HepG2 (cell line): ENCODE measurements around the gene RPS25. TPM values are rescaled to one million over a fixed set of nuclear protein-coding genes. Genes with fewer than 3 reads are reported as not detected.

ENCODE experiments used
- AGO2 ChIP-seq: fragments of 200-400 bp; formaldehyde crosslinking; optimal IDR thresholded peaks from 2 replicates; pipeline ENCODE3; 2017; ENCODE audit warnings: mild to moderate bottlenecking, low read depth, low read length, moderate library complexity
- FOXJ3 ChIP-seq: sonication (generic); formaldehyde crosslinking; IDR thresholded peaks from 2 replicates; pipeline ENCODE4 v1.4.0; 2020; ENCODE audit warnings: missing genetic modification reagents, mild to moderate bottlenecking, borderline replicate concordance
- GLI4 ChIP-seq: sonication (generic); formaldehyde crosslinking; IDR thresholded peaks from 2 replicates; pipeline ENCODE4 v1.5.1; 2020; ENCODE audit warnings: missing genetic modification reagents, mild to moderate bottlenecking, moderate library complexity, borderline replicate concordance
- GZF1 ChIP-seq: sonication (generic); formaldehyde crosslinking; IDR thresholded peaks from 2 replicates; pipeline ENCODE4 v1.5.1; 2020; ENCODE audit warnings: mild to moderate bottlenecking, missing genetic modification reagents
- HOXA7 ChIP-seq: sonication (generic); formaldehyde crosslinking; IDR thresholded peaks from 2 replicates; pipeline ENCODE4 v1.8.1; 2022; ENCODE audit warnings: mild to moderate bottlenecking, missing genetic modification reagents, moderate library complexity
- MEF2D ChIP-seq: sonication (generic); formaldehyde crosslinking; IDR thresholded peaks from 2 replicates; pipeline ENCODE4 v1.5.1; 2020; ENCODE audit warnings: mild to moderate bottlenecking, missing genetic modification reagents
- PRDM10 ChIP-seq: sonication (generic); formaldehyde crosslinking; IDR thresholded peaks from 2 replicates; pipeline ENCODE4 v1.4.0; 2020; ENCODE audit warnings: low read depth, missing genetic modification reagents
- XBP1 ChIP-seq: sonication (generic); formaldehyde crosslinking; IDR thresholded peaks from 2 replicates; pipeline ENCODE4 v1.5.0; 2020; ENCODE audit warnings: missing genetic modification reagents
- ZNF552 ChIP-seq: sonication (generic); formaldehyde crosslinking; IDR thresholded peaks from 2 replicates; pipeline ENCODE4 v1.9.0; 2022; ENCODE audit warnings: missing genetic modification reagents, mild to moderate bottlenecking, borderline replicate concordance
- ZNF781 ChIP-seq: sonication (generic); formaldehyde crosslinking; IDR thresholded peaks from 2 replicates; pipeline ENCODE4 v1.5.1; 2020; ENCODE audit warnings: borderline replicate concordance, mild to moderate bottlenecking, missing genetic modification reagents; ENCODE audit errors: not compliant biosample characterization
- polyA plus RNA-seq, 8 experiments: library from polyadenylated mRNA; depleted of rRNA in 3 of 8; stranded (reverse) in 7 of 8; unstranded in 1 of 8; fragments of >200 nt; fragmentation: Illumina TruSeq in 4 of 8; extraction: Trizol in 4 of 8; gene quantifications; 2 replicates each; pipeline versions ENCODE4 v1.2.1 to v1.2.3, GENCODE V29; 2011 to 2016; ENCODE audit warnings: low read depth in 4 of 8, missing spikeins in 1 of 8, mixed read lengths in 1 of 8; ENCODE audit not compliant: insufficient read depth in 1 of 8
- total RNA-seq, 5 experiments: library from RNA; depleted of rRNA; stranded (reverse); fragments of >200 nt; fragmentation: Illumina TruSeq; extraction: Trizol; gene quantifications; 2 replicates each; pipeline ENCODE4 v1.2.3, GENCODE V29; 2016; ENCODE audit warnings: low read depth in 1 of 5
- TF ChIP-seq, protein P1 (sequence below): sonication (generic); formaldehyde crosslinking; IDR thresholded peaks from 2 replicates; pipeline ENCODE4 v1.5.0; 2020; ENCODE audit warnings: mild to moderate bottlenecking, missing genetic modification reagents, borderline replicate concordance
- TF ChIP-seq, protein P2 (sequence below): sonication (generic); formaldehyde crosslinking; IDR thresholded peaks from 2 replicates; pipeline ENCODE4 v1.5.1; 2020; ENCODE audit warnings: mild to moderate bottlenecking, missing genetic modification reagents

RPS25 gene
- total and polyA plus RNA-seq, 2 of the 13 experiments (the other 11 are each of a cell fraction or from before 2014, with no cell fraction given) = 839 to 1,415 TPM

DNA sequence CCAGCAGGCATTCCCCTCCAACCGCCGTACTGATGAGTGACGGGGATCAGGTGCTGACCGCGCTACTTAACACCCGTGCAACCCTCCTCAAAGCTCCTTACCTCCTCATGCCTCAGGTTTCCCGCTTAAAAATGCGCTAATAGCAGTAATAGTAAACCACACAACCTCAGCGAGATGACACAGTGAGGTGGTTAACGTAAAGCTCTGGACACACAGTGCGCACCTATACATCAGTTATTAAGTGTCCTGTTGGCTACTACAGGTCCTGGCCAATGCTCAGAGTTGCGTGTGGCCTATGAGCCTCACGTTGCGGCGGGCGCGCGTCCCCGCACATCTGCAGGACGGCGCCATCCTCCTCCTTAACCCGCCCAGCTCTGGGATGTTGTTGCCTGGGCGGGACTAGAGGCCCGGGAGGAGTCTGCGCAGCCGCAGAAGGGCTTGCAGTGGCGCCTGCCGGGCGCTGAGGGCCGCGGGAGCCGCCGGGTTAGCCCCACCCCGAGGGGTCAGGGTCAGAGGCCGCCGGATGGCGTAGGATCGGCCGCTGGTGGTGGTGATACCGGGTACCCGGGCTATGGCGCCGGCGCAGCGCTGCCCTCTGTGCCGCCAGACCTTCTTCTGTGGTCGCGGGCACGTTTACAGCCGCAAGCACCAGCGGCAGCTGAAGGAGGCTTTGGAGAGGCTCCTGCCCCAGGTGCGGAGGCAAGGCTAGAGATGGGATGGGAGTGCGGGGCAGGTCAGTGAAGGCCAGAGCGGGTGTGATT is 20.3 kb downstream of the RPS25 start, which contains the start of gene CENATAC (continued):
- TF ChIP-seq, protein P1, sequence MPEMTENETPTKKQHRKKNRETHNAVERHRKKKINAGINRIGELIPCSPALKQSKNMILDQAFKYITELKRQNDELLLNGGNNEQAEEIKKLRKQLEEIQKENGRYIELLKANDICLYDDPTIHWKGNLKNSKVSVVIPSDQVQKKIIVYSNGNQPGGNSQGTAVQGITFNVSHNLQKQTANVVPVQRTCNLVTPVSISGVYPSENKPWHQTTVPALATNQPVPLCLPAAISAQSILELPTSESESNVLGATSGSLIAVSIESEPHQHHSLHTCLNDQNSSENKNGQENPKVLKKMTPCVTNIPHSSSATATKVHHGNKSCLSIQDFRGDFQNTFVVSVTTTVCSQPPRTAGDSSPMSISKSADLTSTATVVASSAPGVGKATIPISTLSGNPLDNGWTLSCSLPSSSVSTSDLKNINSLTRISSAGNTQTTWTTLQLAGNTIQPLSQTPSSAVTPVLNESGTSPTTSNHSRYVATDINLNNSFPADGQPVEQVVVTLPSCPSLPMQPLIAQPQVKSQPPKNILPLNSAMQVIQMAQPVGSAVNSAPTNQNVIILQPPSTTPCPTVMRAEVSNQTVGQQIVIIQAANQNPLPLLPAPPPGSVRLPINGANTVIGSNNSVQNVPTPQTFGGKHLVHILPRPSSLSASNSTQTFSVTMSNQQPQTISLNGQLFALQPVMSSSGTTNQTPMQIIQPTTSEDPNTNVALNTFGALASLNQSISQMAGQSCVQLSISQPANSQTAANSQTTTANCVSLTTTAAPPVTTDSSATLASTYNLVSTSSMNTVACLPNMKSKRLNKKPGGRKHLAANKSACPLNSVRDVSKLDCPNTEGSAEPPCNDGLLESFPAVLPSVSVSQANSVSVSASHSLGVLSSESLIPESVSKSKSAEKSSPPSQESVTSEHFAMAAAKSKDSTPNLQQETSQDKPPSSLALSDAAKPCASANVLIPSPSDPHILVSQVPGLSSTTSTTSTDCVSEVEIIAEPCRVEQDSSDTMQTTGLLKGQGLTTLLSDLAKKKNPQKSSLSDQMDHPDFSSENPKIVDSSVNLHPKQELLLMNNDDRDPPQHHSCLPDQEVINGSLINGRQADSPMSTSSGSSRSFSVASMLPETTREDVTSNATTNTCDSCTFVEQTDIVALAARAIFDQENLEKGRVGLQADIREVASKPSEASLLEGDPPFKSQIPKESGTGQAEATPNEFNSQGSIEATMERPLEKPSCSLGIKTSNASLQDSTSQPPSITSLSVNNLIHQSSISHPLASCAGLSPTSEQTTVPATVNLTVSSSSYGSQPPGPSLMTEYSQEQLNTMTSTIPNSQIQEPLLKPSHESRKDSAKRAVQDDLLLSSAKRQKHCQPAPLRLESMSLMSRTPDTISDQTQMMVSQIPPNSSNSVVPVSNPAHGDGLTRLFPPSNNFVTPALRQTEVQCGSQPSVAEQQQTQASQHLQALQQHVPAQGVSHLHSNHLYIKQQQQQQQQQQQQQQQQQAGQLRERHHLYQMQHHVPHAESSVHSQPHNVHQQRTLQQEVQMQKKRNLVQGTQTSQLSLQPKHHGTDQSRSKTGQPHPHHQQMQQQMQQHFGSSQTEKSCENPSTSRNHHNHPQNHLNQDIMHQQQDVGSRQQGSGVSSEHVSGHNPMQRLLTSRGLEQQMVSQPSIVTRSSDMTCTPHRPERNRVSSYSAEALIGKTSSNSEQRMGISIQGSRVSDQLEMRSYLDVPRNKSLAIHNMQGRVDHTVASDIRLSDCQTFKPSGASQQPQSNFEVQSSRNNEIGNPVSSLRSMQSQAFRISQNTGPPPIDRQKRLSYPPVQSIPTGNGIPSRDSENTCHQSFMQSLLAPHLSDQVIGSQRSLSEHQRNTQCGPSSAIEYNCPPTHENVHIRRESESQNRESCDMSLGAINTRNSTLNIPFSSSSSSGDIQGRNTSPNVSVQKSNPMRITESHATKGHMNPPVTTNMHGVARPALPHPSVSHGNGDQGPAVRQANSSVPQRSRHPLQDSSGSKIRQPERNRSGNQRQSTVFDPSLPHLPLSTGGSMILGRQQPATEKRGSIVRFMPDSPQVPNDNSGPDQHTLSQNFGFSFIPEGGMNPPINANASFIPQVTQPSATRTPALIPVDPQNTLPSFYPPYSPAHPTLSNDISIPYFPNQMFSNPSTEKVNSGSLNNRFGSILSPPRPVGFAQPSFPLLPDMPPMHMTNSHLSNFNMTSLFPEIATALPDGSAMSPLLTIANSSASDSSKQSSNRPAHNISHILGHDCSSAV = no peak
- no peak for TF ChIP-seq XBP1
- TF ChIP-seq, protein P2, sequence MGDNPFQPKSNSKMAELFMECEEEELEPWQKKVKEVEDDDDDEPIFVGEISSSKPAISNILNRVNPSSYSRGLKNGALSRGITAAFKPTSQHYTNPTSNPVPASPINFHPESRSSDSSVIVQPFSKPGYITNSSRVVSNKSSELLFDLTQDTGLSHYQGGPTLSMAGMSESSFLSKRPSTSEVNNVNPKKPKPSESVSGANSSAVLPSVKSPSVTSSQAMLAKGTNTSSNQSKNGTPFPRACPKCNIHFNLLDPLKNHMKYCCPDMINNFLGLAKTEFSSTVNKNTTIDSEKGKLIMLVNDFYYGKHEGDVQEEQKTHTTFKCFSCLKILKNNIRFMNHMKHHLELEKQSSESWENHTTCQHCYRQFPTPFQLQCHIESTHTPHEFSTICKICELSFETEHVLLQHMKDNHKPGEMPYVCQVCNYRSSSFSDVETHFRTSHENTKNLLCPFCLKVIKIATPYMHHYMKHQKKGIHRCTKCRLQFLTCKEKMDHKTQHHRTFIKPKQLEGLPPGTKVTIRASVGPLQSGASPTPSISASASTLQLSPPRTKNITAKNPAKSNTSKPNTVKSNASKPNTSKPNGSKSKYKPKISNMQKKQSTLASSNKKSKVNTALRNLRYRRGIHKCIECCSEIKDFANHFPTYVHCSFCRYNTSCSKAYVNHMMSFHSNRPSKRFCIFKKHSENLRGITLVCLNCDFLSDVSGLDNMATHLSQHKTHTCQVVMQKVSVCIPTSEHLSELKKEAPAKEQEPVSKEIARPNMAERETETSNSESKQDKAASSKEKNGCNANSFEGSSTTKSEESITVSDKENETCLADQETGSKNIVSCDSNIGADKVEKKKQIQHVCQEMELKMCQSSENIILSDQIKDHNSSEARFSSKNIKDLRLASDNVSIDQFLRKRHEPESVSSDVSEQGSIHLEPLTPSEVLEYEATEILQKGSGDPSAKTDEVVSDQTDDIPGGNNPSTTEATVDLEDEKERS = no peak; the same call in 1 of the 2 replicates
- TF ChIP-seq HOXA7 = no peak
- TF ChIP-seq GLI4 (CRISPR knock-in tag) = 0 out of 2 replicates have a peak, but pooled peaks have one; percentile 28
- TF ChIP-seq ZNF552 = no peak
- TF ChIP-seq GZF1 (CRISPR knock-in tag) = no peak
- TF ChIP-seq MEF2D = peak; percentile 77
- TF ChIP-seq FOXJ3 (CRISPR knock-in tag) = peak; percentile 12; the same call in 1 of the 2 replicates
- peak; percentile 57 for TF ChIP-seq AGO2
- TF ChIP-seq ZNF781 = peak; percentile 50
- peak; percentile 49; the same call in 1 of the 2 replicates for TF ChIP-seq PRDM10 (CRISPR knock-in tag)
